GM12801 (cell line): Measurements from ENCODE around the gene ENOSF1.

Experiments used
- CTCF ChIP-seq: IDR thresholded peaks from one replicate; pipeline ENCODE4 v1.5.1; 2011; ENCODE audit warnings: control low read depth; ENCODE audit not compliant: insufficient read length; ENCODE audit errors: extremely low read depth

Gene ENOSF1

DNA sequence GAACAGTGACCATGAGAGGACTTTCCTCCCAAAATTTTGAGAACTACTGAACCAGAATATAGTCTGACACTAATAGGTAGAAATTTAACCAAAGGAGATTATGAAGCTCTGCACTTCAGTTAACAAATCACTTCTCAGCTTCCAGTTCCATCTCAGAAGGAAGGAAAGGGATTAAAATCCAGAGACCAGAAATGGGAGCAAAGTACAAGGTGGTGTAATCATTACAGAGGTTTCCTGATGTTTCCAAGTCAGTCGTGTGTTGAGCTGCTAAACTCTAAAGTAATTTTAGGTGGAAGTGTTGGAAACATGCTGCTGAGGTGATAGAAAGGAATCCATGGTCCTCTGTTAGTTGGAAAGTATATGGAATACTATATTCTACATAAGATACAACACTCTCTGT lies 44.2 kb downstream of the ENOSF1 start:
- TF ChIP-seq CTCF, result no peak

GRCh38 chr18:666628-667027 lies 45.8 kb downstream of the ENOSF1 start:
- no peak for TF ChIP-seq CTCF

- TF ChIP-seq CTCF, result no peak
Measured at GRCh38 chr18:666177-666576, 46.3 kb downstream of the ENOSF1 start.

DNA sequence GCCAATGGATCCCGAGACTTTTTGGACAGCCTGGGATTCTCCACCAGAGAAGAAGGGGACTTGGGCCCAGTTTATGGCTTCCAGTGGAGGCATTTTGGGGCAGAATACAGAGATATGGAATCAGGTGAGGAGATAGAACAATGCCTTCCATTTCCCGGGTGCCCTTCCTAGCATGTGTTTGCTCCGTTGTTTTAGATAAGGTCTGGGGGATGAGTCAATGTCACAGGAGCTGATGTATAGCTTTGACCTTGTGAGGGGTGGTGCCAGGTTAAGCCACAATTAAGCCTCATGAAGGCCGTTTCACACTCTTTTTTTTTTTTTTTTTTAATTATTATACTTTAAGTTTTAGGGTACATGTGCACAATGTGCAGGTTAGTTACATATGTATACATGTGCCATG lies 50.2 kb downstream of the ENOSF1 start:
- no peak for TF ChIP-seq CTCF

DNA sequence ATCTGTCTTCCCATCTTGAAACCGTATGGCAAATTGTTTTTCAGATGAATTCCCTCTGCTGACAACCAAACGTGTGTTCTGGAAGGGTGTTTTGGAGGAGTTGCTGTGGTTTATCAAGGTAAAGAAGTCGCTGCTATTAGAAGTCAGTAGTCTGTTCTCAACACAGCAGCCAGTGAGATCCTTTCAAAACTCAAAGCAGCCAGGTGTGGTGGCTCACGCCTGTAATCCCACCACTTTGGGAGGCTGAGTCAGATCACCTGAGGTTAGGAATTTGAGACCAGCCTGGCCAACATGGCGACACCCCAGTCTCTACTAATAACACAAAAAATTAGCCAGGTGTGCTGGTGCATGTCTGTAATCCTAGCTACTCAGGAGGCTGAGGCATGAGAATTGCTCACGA lies 52.8 kb downstream of the ENOSF1 start:
- TF ChIP-seq CTCF, result no peak

DNA sequence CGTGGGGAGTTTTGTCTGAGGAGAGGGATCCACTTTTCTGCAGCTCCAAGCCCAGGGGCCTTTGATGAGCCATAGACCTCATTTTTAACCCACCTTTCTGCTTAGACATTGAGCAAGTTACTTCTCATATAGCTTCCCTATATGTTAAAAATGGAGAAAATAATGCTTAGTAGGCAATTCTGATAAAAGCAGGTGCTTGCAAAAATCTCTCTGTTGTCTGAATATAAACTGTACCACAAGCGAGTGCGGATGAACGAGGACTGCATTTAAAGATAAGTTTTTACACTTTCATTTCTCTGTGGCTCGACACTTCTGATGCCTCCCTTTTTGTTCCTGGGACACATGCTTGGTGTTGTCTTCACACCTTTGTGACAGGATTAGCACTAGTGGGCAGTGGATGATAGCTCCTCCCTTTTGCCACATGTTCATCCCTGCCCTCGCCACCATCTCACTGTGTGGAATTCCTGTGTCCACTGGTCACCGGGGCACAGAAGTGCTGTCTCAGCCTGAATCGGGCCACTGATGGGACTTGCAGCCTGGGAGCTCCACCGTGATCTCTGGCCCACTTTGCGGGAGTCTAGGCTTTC lies 53.4 kb downstream of the ENOSF1 start:
- no peak for TF ChIP-seq CTCF

DNA sequence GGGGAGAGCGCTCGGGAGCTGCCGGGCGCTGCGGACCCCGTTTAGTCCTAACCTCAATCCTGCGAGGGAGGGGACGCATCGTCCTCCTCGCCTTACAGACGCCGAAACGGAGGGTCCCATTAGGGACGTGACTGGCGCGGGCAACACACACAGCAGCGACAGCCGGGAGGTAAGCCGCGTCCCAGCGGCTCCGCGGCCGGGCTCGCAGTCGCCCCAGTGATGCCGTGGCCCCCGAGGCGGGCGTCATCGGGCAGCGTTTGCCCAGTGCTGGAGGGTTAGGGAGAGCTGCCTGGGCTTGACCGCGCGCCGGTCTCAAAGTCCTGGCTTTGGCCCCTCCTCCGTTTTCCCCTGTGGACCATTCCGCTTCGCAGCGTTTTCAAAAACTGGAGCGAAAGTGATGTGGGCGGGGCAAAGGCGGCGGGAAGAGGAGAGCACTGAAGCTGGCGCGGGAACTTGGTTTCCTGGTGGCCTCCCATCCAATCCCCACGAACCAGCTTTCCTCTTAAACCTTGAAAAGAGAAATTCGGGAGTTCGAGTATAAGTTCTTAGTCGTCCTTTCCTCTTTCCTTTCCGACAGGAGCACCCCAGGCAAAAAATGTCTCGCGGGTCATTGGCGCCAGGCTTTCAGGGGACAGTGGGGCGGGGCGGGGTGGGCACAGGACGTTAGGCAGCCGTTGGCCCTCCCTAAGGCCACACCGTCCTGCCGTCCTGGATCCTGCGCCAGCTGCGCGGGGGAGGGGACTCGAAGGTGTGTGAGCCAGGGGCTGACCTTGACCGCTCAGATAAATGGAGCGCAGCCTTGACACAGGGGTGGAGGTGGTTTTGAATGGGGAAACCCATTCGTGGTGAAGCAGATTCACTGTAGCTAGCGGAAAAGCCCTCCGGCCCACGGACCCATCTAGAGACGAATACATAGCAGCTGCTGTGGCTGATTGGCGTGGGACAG lies 54.2 kb downstream of the ENOSF1 start:
- TF ChIP-seq CTCF, result no peak
